Lower lobe of right lung (tissue), 2 donors: ENCODE results near the gene KRT31. TPM values are rescaled to one million over a fixed set of nuclear protein-coding genes. Genes with fewer than 3 reads are reported as not detected.

Experiments
- ATAC-seq, 2 donors: fragments of 200-7000 bp; cut with Tn5 transposase; one replicate each; pipeline ENCODE4 v1.9.1; 2020 to 2022; ENCODE audit warnings: mild to moderate bottlenecking in 2 of 2, moderate library complexity in 2 of 2
- DNase-seq: peaks from one replicate; pipeline ENCODE4 v3.0.0-alpha.2; 2020
- H3K27ac ChIP-seq: fragments of 200-600 bp; one replicate; pipeline ENCODE4 v1.8.0; 2022
- H3K27me3 ChIP-seq: fragments of 200-600 bp; one replicate; pipeline ENCODE4 v1.8.0; 2022; ENCODE audit warnings: low read depth
- H3K36me3 ChIP-seq: fragments of 200-600 bp; one replicate; pipeline ENCODE4 v1.8.0; 2022; ENCODE audit warnings: mild to moderate bottlenecking
- H3K4me1 ChIP-seq: fragments of 200-600 bp; one replicate; pipeline ENCODE4 v1.8.0; 2022
- H3K4me3 ChIP-seq: fragments of 200-600 bp; one replicate; pipeline ENCODE4 v1.8.0; 2022; ENCODE audit warnings: mild to moderate bottlenecking
- H3K9me3 ChIP-seq: fragments of 200-600 bp; one replicate; pipeline ENCODE4 v1.8.0; 2022
- CTCF ChIP-seq: fragments of 200-600 bp; IDR thresholded peaks from one replicate; pipeline ENCODE4 v1.8.0; 2022; ENCODE audit warnings: antibody characterized with exemption, mild to moderate bottlenecking
- intact Hi-C: fragments of 100-400 bp; cut with DNase I; formaldehyde crosslinking; loops from one replicate; pipeline ENCODE4 v1.11.0; 2022
- total RNA-seq: library from RNA; stranded (reverse); fragmentation: NEBNext Ultra II Directional; extraction: Animal tissue kit (Norgen Biotek cat#: 25700); gene quantifications from one replicate; pipeline ENCODE4 v1.2.1, GENCODE V29; 2021
- donor health status: DM: no; HTN: yes; CAD: no; lungs with severe emphysema.

Gene KRT31
- total RNA-seq, 1 donor from 2014 or later = not detected

- no peak for ATAC-seq
- H3K36me3 ChIP-seq = no peaks in the 10 kb centered on the region
- H3K27me3 ChIP-seq = no peaks in the 10 kb centered on the region
- DNase-seq = no peak
- no peak overlapping the region for H3K27ac ChIP-seq
- intact Hi-C loops = no loop called here
- TF ChIP-seq CTCF = peak; percentile 24
- H3K4me3 ChIP-seq = no peak overlapping the region
- H3K9me3 ChIP-seq = no peaks in the 10 kb centered on the region
- no peaks in the 10 kb centered on the region for H3K4me1 ChIP-seq
Observed at GRCh38 chr17:41417576-41418015, 20.2 kb upstream of the KRT31 start.

- Histone ChIP-seq H3K36me3 (no peaks in the 10 kb centered on the region), H3K4me1 (no peaks in the 10 kb centered on the region), H3K27ac (no peak overlapping the region), H3K27me3 (no peaks in the 10 kb centered on the region), H3K4me3 (no peak overlapping the region), H3K9me3 (no peaks in the 10 kb centered on the region)
- no peak for TF ChIP-seq CTCF
- no peak for DNase-seq
- no peak for ATAC-seq
- intact Hi-C loops = no loop called here
Observed at GRCh38 chr17:41417127-41417526, 19.7 kb upstream of the KRT31 start.

- intact Hi-C loops = no loop called here
- no peaks in the 10 kb centered on the region for H3K9me3 ChIP-seq
- DNase-seq (no peak), ATAC-seq (no peak)
- peak overlapping the region; percentile 39 for H3K27ac ChIP-seq
- no peaks in the 10 kb centered on the region for H3K4me1 ChIP-seq
- H3K27me3 ChIP-seq = no peaks in the 10 kb centered on the region
- no peak overlapping the region for H3K4me3 ChIP-seq
- no peaks in the 10 kb centered on the region for H3K36me3 ChIP-seq
- TF ChIP-seq CTCF = no peak
Observed at GRCh38 chr17:41416479-41416878, 19.1 kb upstream of the KRT31 start.

GRCh38 chr17:41415833-41416335 is 18.5 kb upstream of the KRT31 start:
- no peak for DNase-seq
- H3K4me1 ChIP-seq = no peaks in the 10 kb centered on the region
- intact Hi-C loops = no loop called here
- no peak for TF ChIP-seq CTCF
- H3K4me3 ChIP-seq = no peak overlapping the region
- H3K27me3 ChIP-seq = no peaks in the 10 kb centered on the region
- no peaks in the 10 kb centered on the region for H3K36me3 ChIP-seq
- peak overlapping the region; percentile 39 for H3K27ac ChIP-seq
- peak; percentile 67 to 76 for ATAC-seq
- no peaks in the 10 kb centered on the region for H3K9me3 ChIP-seq

GRCh38 chr17:41415411-41415810 is 18.0 kb upstream of the KRT31 start:
- Histone ChIP-seq H3K36me3 (no peaks in the 10 kb centered on the region), H3K4me1 (no peaks in the 10 kb centered on the region), H3K4me3 (no peak overlapping the region), H3K27me3 (no peaks in the 10 kb centered on the region), H3K9me3 (no peaks in the 10 kb centered on the region), H3K27ac (no peak overlapping the region)
- intact Hi-C loops = no loop called here
- no peak for TF ChIP-seq CTCF
- ATAC-seq (no peak), DNase-seq (no peak)

- TF ChIP-seq CTCF = no peak
- intact Hi-C loops = no loop called here
Observed at GRCh38 chr17:41413982-41414381, 16.6 kb upstream of the KRT31 start.

More at GRCh38 chr17:41413982-41414381, 16.6 kb upstream of the KRT31 start:
- H3K4me1 ChIP-seq = no peaks in the 10 kb centered on the region
- no peak for ATAC-seq
- no peaks in the 10 kb centered on the region for H3K9me3 ChIP-seq
- no peak overlapping the region for H3K4me3 ChIP-seq
- no peaks in the 10 kb centered on the region for H3K27me3 ChIP-seq
- no peak overlapping the region for H3K27ac ChIP-seq
- H3K36me3 ChIP-seq = no peaks in the 10 kb centered on the region
- no peak for DNase-seq
